ENCODE data around the gene PGLYRP4. TPM values are rescaled to one million over a fixed set of nuclear protein-coding genes. Genes with fewer than 3 reads are reported as not detected.

Gene PGLYRP4
- total and polyA plus RNA-seq, 2 of the 4 experiments (the other 2 are of a cell fraction), result not detected

DNA sequence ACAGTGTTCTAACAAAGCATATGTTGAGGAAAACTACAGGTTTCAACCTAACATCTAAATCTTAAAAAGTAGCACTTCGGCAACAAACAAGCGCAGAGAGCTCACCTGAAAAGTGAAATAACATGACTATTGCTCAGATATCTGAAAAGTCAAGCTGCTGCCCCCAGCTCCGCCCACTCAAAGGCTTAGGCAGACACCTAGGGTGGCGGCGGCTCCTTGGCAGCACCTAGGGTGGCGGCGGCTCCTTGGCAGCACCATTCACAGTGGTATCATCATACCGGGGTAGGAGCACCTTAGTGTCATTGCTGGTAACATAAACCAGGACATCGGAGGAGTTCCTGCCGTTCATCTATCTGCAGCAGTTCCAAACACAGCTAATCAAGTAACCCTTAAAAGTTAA, 30.9 kb upstream of the PGLYRP4 start:
- Histone ChIP-seq H2BK5ac (ENCODE audit: low read depth, low read length, poor library complexity, severe bottlenecking) (no peak overlapping the region), H3K18ac (ENCODE audit: low read depth, low read length) (no peak overlapping the region), H2AK5ac (ENCODE audit: low read depth, low read length) (no peak overlapping the region), H3K27me3 (ENCODE audit: control insufficient read depth, insufficient read depth, low read length) (no peaks in the 10 kb centered on the region; the same call in 1 of the 2 replicates), H2BK20ac (ENCODE audit: low read depth, low read length) (no peak overlapping the region), H3K4me3 (ENCODE audit: insufficient read depth, low read depth, low read length) (no peak overlapping the region), H4K8ac (ENCODE audit: low read depth in 2 of 2, low read length in 2 of 2) (no peak overlapping the region), H2AK9ac (replicated peaks; ENCODE audit: low read depth, low read length, poor library complexity) (no peak overlapping the region), H3K4me1 (ENCODE audit: control insufficient read depth, insufficient read depth, low read length) (no peaks in the 10 kb centered on the region), H2BK15ac (ENCODE audit: low read depth, low read length) (no peak overlapping the region), H2AFZ (replicated peaks; ENCODE audit: low read length, poor library complexity) (no peak overlapping the region), H2BK120ac (ENCODE audit: low read depth, low read length) (no peak overlapping the region), H3K4ac (ENCODE audit: low read depth, low read length) (no peak overlapping the region), H3K27ac (ENCODE audit: insufficient read depth, low read length) (no peak overlapping the region), H3K14ac (replicated peaks; ENCODE audit: low read depth, low read length) (no peak overlapping the region), H3K4me2 (ENCODE audit: low read depth, low read length) (no peak overlapping the region), H3K9ac (ENCODE audit: low read depth, low read length) (no peak overlapping the region), H4K91ac (ENCODE audit: insufficient read depth, low read depth, low read length) (no peak overlapping the region), H3K36me3 (ENCODE audit: control insufficient read depth, insufficient read depth, low read length) (no peaks in the 10 kb centered on the region), H4K20me1 (ENCODE audit: insufficient read depth, low read length) (no peaks in the 10 kb centered on the region), H3K23ac (ENCODE audit: low read depth, low read length) (no peak overlapping the region), H3K56ac (ENCODE audit: extremely low read depth, insufficient read depth, low read length) (no peak overlapping the region), H3K79me1 (ENCODE audit: low read depth in 1 of 2, low read length in 2 of 2) (no peaks in the 10 kb centered on the region), H4K5ac (ENCODE audit: low read depth, low read length) (no peak overlapping the region), H3K9me3 (ENCODE audit: control insufficient read depth, insufficient read depth, low read length) (no peaks in the 10 kb centered on the region), H3K9me1 (ENCODE audit: insufficient read depth, low read length) (no peaks in the 10 kb centered on the region)
- no TSS peak for BruUV-seq (replicated peaks)
- dilution Hi-C loops (cut with HindIII; ENCODE audit: low sequenced_read_pairs, unreplicated experiment) (no loop called here), in situ Hi-C loops (cut with MboI; ENCODE audit: low sequenced_read_pairs) (no loop called here), intact Hi-C loops (cut with micrococcal nuclease) (no loop called here)
- DNase-seq (no peak), ATAC-seq (ENCODE audit: low read depth) (no peak)
- POLR2A ChIA-PET (ENCODE audit: unreplicated experiment), result no interaction called here
- CTCF ChIA-PET, result no interaction called here
- no peak for TF ChIP-seq RFX5 (IDR thresholded peaks at IDR 0.05; ENCODE audit: low read depth, low read length)
- TF ChIP-seq SMC3 (IDR thresholded peaks at IDR 0.05; ENCODE audit: low read depth, low read length), result no peak
- no peak for TF ChIP-seq NFE2L2 (IDR thresholded peaks at IDR 0.05; ENCODE audit: low read depth, low read length)
- no peak for TF ChIP-seq MAZ (IDR thresholded peaks at IDR 0.05; ENCODE audit: borderline replicate concordance, low read depth, low read length)
- TF ChIP-seq FOS (IDR thresholded peaks at IDR 0.05; ENCODE audit: low read depth, low read length), result no peak
- no peak for TF ChIP-seq RCOR1 (IDR thresholded peaks at IDR 0.05; ENCODE audit: insufficient replicate concordance, low read length)
- no peak for TF ChIP-seq ELK1 (IDR thresholded peaks at IDR 0.05; ENCODE audit: borderline replicate concordance, low read depth, low read length)
- no peak for TF ChIP-seq BHLHE40 (IDR thresholded peaks at IDR 0.05; ENCODE audit: low read depth, low read length)
- no peak for TF ChIP-seq MAFK (IDR thresholded peaks at IDR 0.05; ENCODE audit: low read depth, low read length)
- TF ChIP-seq, protein P1, sequence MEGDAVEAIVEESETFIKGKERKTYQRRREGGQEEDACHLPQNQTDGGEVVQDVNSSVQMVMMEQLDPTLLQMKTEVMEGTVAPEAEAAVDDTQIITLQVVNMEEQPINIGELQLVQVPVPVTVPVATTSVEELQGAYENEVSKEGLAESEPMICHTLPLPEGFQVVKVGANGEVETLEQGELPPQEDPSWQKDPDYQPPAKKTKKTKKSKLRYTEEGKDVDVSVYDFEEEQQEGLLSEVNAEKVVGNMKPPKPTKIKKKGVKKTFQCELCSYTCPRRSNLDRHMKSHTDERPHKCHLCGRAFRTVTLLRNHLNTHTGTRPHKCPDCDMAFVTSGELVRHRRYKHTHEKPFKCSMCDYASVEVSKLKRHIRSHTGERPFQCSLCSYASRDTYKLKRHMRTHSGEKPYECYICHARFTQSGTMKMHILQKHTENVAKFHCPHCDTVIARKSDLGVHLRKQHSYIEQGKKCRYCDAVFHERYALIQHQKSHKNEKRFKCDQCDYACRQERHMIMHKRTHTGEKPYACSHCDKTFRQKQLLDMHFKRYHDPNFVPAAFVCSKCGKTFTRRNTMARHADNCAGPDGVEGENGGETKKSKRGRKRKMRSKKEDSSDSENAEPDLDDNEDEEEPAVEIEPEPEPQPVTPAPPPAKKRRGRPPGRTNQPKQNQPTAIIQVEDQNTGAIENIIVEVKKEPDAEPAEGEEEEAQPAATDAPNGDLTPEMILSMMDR (conservative IDR thresholded peaks at IDR 0.05; ENCODE audit: low read depth, low read length), result no peak
- TF ChIP-seq CHD1 (IDR thresholded peaks at IDR 0.05; ENCODE audit: low read depth, low read length), result no peak
- no peak for TF ChIP-seq USF2 (IDR thresholded peaks at IDR 0.05; ENCODE audit: low read depth, low read length)
- no peak for TF ChIP-seq RAD21 (IDR thresholded peaks at IDR 0.05; ENCODE audit: low read length)
- no peak for TF ChIP-seq MXI1 (IDR thresholded peaks at IDR 0.05; ENCODE audit: borderline replicate concordance, low read depth, low read length)
- TF ChIP-seq CEBPB (IDR thresholded peaks at IDR 0.05; ENCODE audit: low read depth, low read length), result no peak
- no peak for TF ChIP-seq POLR2A (IDR thresholded peaks at IDR 0.05; ENCODE audit: low read depth, low read length)
- WGBS, 2 experiments (ENCODE audit: extremely low coverage in 2 of 2, insufficient read length in 1 of 2), result 53% methylated on average over 3 of the region's 10 CpGs; no CpG with 5 or more reads in 1 of the 2 experiments
